Neural crest cell (in vitro differentiated cells): ENCODE data around the gene SNX24. TPM values are rescaled to one million over a fixed set of nuclear protein-coding genes. Genes with fewer than 3 reads are reported as not detected.

ENCODE experiments used
- DNase-seq: peaks from one replicate; pipeline ENCODE4 v3.0.0; 2021; ENCODE audit warnings: low read depth, mixed read lengths, low spot score
- H3K27ac Mint-ChIP-seq: one replicate; pipeline ENCODE4 v1.8.0; 2021; ENCODE audit warnings: mild to moderate bottlenecking, mixed read lengths; ENCODE audit not compliant: unreplicated experiment
- H3K27me3 Mint-ChIP-seq: 2 replicates; pipeline ENCODE4 v1.8.0; 2021; ENCODE audit warnings: low read depth, mild to moderate bottlenecking, mixed read lengths
- H3K36me3 Mint-ChIP-seq: 2 replicates; pipeline ENCODE4 v1.8.0; 2021; ENCODE audit warnings: low read depth, mild to moderate bottlenecking, mixed read lengths
- H3K4me1 Mint-ChIP-seq: 2 replicates; pipeline ENCODE4 v1.8.0; 2021; ENCODE audit warnings: mixed read lengths
- H3K4me3 Mint-ChIP-seq: one replicate; pipeline ENCODE4 v1.8.0; 2021; ENCODE audit warnings: mild to moderate bottlenecking, mixed read lengths
- H3K9me3 Mint-ChIP-seq: 2 replicates; pipeline ENCODE4 v1.8.0; 2021; ENCODE audit warnings: mixed read lengths
- total RNA-seq: library from RNA; stranded (reverse); gene quantifications from 2 replicates; pipeline ENCODE4 v1.2.1, GENCODE V29; 2021
- TF ChIP-seq, protein P1 (sequence below): fragments of 200-600 bp; sonication (generic); conservative IDR thresholded peaks from 2 replicates; pipeline ENCODE4 v1.5.0; 2021; ENCODE audit warnings: antibody characterized with exemption, mild to moderate bottlenecking

Gene SNX24
- total RNA-seq, 1 donor from 2014 or later = 19.7 TPM

DNA sequence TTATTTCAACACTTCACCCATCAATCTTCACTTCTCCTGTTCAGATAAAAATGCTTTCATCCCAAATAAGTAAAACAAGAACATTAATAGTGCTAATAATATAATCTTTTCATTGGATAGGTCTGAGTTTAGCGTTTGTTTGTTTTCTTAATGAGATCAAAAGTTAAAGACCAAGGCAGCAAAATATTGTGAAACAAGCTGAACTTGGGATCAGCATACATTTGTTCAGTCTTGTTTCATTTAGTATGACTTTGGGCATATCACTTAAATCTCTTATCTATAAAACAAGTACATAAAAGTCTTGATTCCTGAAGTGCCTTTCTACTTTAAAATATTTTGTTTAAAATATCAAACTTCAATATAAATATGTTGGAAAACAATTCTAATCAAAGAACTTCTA is 13.4 kb upstream of the SNX24 start:
- TF ChIP-seq, protein P1, sequence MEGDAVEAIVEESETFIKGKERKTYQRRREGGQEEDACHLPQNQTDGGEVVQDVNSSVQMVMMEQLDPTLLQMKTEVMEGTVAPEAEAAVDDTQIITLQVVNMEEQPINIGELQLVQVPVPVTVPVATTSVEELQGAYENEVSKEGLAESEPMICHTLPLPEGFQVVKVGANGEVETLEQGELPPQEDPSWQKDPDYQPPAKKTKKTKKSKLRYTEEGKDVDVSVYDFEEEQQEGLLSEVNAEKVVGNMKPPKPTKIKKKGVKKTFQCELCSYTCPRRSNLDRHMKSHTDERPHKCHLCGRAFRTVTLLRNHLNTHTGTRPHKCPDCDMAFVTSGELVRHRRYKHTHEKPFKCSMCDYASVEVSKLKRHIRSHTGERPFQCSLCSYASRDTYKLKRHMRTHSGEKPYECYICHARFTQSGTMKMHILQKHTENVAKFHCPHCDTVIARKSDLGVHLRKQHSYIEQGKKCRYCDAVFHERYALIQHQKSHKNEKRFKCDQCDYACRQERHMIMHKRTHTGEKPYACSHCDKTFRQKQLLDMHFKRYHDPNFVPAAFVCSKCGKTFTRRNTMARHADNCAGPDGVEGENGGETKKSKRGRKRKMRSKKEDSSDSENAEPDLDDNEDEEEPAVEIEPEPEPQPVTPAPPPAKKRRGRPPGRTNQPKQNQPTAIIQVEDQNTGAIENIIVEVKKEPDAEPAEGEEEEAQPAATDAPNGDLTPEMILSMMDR = no peak
- H3K9me3 Mint-ChIP-seq = no peaks in the 10 kb centered on the region
- H3K4me1 Mint-ChIP-seq = no peaks in the 10 kb centered on the region
- H3K36me3 Mint-ChIP-seq = peaks cover 5% of the 10 kb centered on the region
- no peak overlapping the region for H3K27ac Mint-ChIP-seq
- no peaks in the 10 kb centered on the region for H3K27me3 Mint-ChIP-seq
- H3K4me3 Mint-ChIP-seq = no peak overlapping the region
- DNase-seq = no peak

DNA sequence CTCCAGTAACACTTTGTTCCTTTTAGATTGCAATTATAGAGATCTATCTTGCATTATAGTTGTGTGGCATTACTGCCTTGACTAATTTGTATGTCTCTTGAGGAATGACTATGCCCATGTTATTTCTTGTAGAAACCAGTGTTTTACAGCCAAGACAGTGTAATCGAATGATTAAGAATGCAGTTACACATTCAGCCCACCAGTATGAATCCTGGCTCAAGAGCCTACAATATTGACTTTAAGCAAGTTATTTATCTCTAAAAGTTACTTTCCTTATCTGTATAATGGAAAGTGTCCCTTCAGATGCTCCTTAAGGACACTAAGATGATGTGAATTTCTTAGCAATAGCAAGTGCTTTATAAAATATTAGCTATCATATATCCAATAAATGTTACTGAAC is 9.7 kb upstream of the SNX24 start:
- DNase-seq = no peak
- peaks cover 2% of the 10 kb centered on the region for H3K36me3 Mint-ChIP-seq
- no peak overlapping the region for H3K4me3 Mint-ChIP-seq
- H3K9me3 Mint-ChIP-seq = no peaks in the 10 kb centered on the region
- TF ChIP-seq, protein P1 = peak; percentile 36
- peaks cover 4% of the 10 kb centered on the region for H3K4me1 Mint-ChIP-seq
- no peaks in the 10 kb centered on the region for H3K27me3 Mint-ChIP-seq
- no peak overlapping the region for H3K27ac Mint-ChIP-seq

DNA sequence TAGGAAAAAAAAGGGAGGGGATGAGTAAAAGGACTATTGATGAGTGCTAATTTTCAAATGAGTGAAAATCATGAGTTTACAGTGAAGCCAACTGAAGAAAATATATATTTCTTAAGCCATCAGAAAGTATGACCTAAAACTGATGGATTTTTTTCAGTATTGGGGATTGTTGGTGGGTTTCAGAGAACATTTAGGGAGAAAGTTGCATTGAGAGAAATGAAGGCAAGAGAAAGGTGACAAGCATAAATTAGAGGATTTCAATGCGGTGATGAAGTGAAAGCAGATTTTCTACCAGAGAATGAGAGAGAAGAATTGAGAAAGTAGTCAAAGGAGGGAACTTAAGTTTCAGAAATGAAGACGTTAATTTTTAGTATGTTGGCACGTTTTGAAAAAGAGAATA is 8.5 kb upstream of the SNX24 start:
- TF ChIP-seq, protein P1 = no peak
- no peak for DNase-seq
- Mint-ChIP-seq H3K4me1 (peaks cover 4% of the 10 kb centered on the region), H3K36me3 (no peaks in the 10 kb centered on the region), H3K4me3 (no peak overlapping the region), H3K27me3 (no peaks in the 10 kb centered on the region), H3K27ac (no peak overlapping the region), H3K9me3 (no peaks in the 10 kb centered on the region)

DNA sequence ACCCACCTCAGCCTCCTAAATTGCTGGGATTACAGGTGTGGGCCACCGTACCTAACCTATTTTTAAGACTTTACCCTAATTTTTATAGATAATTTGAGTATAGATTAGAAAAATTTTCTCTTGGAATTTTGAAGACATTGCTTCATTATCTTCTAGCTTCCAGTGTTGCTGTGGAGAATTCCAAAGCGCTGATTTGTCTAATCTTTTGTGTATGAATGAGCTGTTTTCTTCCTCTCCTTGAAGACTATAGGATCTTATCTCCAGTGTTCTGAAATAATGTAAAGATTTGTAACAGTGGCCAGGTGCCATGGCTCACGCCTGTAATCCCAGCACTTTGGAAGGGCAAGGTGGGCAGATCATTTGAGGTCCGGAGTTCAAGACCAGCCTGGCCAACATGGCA is 5.7 kb upstream of the SNX24 start:
- peaks cover 3% of the 10 kb centered on the region for H3K36me3 Mint-ChIP-seq
- no peak for DNase-seq
- peaks cover 17% of the 10 kb centered on the region for H3K4me1 Mint-ChIP-seq
- no peak overlapping the region for H3K4me3 Mint-ChIP-seq
- H3K27ac Mint-ChIP-seq = no peak overlapping the region
- TF ChIP-seq, protein P1 = no peak
- H3K27me3 Mint-ChIP-seq = peaks cover 4% of the 10 kb centered on the region
- H3K9me3 Mint-ChIP-seq = no peaks in the 10 kb centered on the region

DNA sequence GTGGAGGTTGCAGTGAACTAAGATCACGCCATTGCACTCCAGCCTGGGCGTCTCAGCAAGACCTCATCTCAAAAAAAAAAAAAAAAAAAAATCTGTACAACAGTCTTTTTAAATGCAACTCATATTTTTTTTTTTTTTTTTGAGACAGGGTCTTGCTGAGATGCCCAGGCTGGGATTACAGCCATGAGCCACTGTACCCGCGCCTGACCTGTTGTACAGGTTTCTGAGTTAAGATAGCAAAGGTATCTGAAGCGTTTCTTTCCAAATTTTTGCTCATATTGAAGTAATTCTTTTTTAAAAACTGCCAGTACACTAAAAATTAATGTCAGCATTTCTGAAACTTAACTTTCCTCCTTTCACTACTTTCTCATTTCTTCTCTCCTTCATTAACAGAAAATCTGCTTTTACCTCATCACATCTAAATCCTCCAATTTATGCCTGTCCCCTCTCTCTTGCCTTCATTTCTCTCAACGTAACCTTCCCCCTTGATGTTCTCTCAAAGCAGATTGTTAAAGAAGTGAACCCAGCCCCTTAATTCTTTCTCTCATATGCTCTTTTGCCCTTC is 3.3 kb upstream of the SNX24 start:
- Mint-ChIP-seq H3K4me1 (peaks cover 32% of the 10 kb centered on the region), H3K27ac (no peak overlapping the region), H3K27me3 (peaks cover 6% of the 10 kb centered on the region), H3K36me3 (peaks cover 3% of the 10 kb centered on the region), H3K4me3 (no peak overlapping the region), H3K9me3 (no peaks in the 10 kb centered on the region)
- TF ChIP-seq, protein P1 = no peak
- no peak for DNase-seq
